Measurements from ENCODE around the gene DPEP2.
"Not testable (repeated sequence)": the region's sequence is repeated elsewhere in the genome, so short reads cannot be mapped to it uniquely, and the experiment has no call there.

The DPEP2 gene

GRCh38 chr16:67977469-67978227, 21.6 kb downstream of the DPEP2 start:
- no peak for DNase-seq (ENCODE audit: low read depth, low spot score)
- H3K27ac ChIP-seq: no peak overlapping the region

DNA sequence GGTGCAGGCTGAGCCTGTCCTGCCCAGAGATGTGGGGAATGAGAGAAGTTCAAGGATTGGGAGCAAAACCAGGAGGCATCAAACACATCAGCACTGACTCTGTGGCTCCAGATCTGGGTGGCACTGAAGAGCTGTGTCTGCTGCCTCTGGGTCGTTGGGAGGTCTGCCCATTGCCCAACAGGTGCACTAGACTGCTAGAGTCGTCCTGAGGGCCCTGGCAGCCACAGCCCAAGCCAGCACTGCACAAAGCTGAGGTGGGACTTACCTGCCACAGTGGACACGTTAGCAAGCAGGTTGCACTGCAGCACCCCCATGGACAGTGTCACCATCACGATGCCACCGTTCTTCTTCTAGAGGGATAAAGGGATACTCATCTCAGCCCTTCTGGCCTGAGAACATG, 22.3 kb downstream of the DPEP2 start:
- H3K27ac ChIP-seq: no peak overlapping the region
- DNase-seq (ENCODE audit: low read depth, low spot score): no peak

GRCh38 chr16:67976205-67976604, 23.1 kb downstream of the DPEP2 start:
- H3K27ac ChIP-seq: no peak overlapping the region
- no peak for DNase-seq (ENCODE audit: low read depth, low spot score)

DNA sequence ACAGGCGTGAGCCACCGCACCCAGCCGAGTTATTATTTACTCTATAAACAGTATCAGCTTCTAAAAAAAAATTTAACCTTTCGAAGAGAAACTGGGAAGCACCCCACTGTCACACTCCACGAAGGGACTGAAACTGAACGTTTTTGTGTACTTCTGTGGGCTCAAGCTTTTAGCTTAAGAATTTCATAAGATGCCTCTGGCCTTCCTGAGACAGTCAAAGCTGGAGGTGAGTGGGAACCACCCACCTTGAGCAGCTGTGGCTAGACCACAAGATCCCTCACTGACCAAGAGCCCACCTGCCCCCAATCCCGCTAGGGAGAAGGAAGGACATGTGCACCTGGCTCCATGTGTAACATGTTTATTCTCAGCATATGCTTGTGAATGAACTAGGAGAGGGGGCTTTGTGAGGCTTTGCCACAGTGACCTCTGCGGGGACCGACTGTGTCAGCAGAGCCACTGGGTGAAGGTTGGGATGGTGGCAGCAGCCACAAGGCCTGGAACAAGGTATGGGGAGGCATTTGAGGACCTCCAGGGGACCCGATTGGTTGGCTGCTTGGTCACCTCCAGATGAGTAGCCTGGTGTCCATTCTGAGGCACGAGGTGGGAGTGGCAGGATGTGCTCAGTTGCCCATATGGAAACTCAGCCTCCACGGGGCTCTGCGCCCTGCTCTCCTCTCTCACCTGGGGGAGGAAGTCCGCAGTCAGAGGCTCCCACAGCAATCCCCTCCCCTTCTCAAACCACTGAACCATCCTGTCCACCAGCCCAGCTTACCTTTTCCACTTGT, 23.8 kb downstream of the DPEP2 start:
- no peak overlapping the region for H3K27ac ChIP-seq

DNA sequence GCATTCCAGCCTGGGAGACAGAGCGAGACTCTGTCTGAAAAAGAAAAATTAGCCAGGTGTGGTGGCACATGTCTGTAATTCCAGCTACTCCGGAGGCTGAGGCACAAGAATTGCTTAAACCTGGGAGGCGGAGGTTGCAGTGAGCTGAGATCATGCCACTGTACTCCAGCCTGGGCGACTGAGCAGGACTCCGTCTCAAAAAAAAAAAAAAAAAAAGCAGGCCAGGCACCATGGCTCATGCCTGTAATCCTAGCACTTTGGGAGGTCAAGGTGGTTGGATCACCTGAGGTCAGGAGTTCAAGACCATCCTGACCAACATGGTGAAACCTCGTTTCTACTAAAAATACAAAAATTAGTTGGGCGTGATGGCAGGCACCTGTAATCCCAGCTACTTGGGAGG, 27.0 kb downstream of the DPEP2 start:
- not testable (repeated sequence) for H3K27ac ChIP-seq; DNase-seq (ENCODE audit: low read depth, low spot score)

More for the DNA sequence above, 23.8 kb downstream of the DPEP2 start:
- DNase-seq (ENCODE audit: low read depth, low spot score): no peak

- no peak for DNase-seq (ENCODE audit: low read depth, low spot score)
- H3K27ac ChIP-seq: no peak overlapping the region
Observed at GRCh38 chr16:67971111-67971510, 28.2 kb downstream of the DPEP2 start.

DNA sequence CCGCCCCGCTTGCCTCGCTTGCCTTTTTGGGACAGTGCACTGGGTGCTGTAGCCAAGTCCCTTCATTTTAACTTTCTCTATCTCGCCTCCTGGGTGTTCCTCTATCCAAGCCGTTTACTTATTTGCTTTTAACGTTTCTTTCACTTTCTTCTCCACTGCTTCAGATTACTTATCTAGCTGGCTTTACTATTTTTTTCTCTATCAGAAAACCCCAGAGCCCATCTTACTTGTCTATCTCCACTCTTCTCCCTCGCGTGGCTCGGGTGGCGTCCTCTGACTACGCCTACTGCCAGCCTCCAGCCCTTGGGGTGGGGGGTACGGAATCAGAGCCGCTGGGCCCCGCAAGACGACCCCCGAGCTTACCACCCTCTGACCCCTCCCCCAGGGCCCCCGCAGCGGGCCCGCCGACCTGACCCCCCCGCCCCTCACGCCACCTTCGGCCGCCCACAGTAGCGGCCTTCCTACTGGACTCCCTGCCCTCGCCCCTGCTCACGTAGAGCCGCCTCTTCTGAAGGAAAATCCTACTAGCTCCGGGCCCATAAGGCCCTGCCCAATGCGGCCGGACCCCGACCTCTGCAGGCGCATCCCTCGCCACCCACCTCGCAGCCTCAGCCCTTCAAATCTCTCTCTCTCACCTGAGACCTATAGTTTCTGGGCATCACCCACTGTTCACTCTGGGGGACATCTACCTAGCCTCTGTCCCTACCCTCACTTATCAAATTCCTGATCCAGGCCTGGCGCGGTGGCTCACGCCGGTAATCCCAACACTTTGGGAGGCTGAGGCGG, 29.8 kb downstream of the DPEP2 start:
- no peak overlapping the region for H3K27ac ChIP-seq
- no peak for DNase-seq (ENCODE audit: low read depth, low spot score)

DNA sequence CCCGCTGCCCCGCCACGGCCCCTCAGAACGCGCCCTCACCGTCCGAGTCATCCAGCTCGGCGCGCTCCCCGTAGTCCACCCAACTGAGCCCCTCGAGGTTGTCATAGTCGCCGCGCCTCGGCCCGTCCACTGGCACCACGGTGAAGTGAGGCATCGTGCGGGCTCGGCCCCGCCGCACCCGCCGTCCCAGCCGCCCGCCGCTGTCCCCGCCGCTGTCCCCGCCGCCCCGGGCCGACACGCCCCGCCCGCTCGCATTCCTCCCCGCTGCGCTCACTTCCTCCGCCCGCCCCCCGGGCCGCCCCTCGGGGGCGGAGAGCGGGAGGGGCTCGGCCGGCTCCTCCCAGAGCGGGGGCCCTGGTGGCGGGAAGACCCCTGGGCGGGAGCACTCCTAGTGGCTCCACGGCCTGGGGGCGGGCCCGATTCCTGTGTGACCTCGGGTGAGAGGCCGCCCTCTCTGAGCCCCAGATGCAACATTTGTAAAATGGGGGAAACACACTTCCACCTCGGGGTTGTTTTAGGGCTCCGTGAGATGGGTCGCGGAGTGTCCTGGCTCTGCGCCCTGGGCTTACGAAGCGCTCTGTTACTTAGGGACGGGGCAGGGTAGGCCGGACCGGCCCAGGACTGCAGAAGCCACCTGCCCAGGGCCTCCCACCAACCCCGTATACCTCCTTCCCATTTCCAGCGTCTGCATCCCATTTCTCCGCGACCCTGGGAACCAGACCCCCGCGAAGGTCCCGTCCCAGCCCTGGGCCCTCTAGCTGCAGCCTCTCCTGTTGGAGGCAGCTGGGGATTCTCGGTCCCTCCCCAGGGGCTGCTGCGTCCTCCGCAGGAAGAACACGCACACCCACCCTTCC, 30.7 kb downstream of the DPEP2 start, which contains the start of gene SLC12A4:
SLC12A4 (minus strand) TSS at position 238 of the 854 bp plus-strand sequence; CDS start at position 154, 84 bp downstream.
- H3K27ac ChIP-seq: peak within 1 kb of the TSS; percentile 77
- DNase-seq (ENCODE audit: low read depth, low spot score): no peak

GRCh38 chr16:67967958-67968399, 31.3 kb downstream of the DPEP2 start:
- DNase-seq (ENCODE audit: low read depth, low spot score): no peak
- peak overlapping the region; percentile 77 for H3K27ac ChIP-seq

DNA sequence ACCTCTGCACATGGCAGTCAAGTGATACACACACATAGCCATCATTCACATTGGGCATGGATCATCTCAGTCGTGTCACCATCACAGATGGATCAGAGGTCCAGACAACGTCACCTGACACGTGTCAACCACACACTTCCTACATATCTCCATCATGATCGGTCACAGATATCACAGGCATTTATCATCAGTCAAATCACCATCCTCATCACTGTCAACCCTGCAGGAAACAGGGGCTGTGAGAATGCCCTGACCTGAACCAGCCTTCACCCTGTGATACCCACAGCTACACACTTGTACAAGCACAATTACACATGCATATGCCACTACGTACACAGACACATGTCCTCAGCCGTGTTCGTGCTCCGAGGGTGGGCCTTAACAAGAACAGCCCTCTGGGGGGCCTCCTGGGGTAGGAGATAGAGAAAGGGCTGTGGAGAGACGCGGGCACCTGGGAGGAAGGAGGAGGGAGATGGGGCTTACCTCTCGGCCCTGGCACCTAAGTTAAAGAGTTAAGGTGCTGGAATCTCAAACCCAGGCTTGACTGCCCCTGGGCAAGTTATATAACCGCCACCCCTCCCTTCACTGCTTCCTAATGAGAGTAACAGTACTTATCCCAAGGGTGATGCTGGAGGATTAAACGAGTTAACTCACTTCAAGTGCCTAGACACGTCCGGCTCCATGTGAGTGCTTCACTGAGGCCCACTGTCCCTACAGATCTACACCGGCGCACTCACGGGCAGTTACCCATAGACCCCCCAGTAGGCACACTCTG, 31.9 kb downstream of the DPEP2 start:
- peak overlapping the region; percentile 77 for H3K27ac ChIP-seq
- no peak for DNase-seq (ENCODE audit: low read depth, low spot score)

GRCh38 chr16:67966549-67967182, 32.6 kb downstream of the DPEP2 start:
- H3K27ac ChIP-seq: peak overlapping the region; percentile 77
- DNase-seq (ENCODE audit: low read depth, low spot score): no peak

DNA sequence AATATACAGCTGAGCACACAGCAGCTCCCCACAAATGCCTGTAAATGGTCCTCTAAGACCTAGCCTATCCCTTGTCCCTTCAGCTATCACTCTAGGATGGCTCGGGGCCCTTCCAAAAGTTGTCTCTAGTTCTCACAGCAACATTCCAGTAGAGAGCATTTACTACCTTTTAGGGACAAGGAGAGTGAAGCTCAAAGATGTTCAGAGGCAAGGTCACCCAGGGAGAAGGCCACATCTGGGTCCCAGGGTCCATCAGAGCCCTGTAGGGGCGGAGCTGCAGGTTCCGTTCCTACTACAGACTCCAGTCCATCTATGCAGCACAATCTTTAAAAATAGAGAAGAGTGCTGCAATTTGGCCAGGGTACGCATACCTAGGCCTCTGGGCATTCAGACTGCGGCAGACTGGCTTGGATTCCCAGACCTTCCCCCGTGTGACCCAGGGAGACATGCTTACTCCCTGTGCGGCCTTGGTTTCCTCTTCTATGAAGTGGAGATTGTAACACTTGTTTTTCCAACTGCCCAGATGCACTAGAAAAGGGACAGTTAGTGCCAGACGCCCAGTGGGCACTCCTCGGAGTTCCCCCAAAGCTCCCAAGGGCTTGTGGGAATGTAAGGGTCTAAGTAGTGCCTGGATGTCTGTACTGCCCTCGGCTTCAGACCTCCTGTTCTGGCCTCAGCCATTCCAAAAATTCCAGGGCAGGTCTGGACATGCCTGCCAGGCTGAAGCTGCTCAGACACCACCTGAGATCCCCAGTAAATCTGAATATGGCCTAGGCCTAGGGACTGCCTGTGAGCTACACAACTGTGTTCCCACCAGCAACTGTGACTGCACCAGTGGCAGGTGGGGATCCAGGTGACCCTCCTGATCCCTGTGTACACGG, 33.4 kb downstream of the DPEP2 start:
- DNase-seq (ENCODE audit: low read depth, low spot score): no peak
- H3K27ac ChIP-seq: peak overlapping the region; percentile 77

GRCh38 chr16:67964477-67965131, 34.7 kb downstream of the DPEP2 start:
- no peak for DNase-seq (ENCODE audit: low read depth, low spot score)
- no peak overlapping the region for H3K27ac ChIP-seq

DNA sequence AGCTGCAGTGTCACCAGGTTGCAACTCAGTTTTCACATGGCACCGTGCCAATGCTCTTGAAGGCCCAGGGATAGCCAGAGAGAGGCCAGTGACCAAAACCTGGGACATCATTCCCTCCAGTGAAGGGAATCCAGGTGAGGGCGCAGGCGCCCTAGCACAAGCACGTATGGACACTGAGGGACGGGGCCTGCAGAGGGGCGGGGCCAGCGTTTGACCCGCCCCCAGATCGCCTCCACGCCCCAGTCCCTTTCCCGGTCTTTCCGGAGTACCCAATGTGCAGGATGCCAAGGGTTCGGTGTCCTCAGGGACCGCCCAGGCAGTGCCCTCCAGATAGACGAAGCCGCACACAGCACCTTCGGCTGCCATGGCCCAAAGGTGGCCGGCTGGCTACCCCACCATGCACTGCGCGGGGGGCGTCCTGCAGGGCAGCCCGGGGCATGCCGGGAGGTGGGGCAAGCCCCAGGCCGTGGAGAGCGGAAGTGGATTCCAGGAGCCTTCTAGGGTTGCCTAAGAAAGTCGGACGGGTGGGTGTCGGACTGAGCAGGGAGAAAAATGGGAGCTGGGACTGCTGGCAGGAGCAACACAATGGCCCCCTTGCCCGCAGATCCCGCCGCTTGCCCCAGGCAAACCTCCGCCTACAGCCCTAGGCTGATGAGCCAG, 35.5 kb downstream of the DPEP2 start:
- no peak overlapping the region for H3K27ac ChIP-seq
- no peak for DNase-seq (ENCODE audit: low read depth, low spot score)

DNA sequence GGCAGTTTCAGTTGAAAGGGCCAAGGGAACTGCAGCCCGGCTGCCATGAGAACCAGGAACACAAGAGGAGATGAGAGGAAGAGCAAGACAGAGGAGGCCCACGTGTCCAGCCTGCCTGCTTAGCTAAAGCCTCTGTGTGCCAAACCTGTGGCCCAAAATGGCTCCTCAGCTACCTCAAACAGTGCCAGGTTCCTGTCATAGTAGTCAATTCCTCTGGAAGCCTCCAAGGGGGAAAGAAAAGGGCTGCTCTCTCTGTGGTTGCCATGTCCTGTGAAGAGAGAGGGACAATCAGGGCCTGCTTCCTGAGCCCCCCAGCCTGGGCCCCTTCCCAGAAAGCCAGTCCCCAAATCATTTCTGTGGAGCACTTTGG, 36.0 kb downstream of the DPEP2 start:
- no peak overlapping the region for H3K27ac ChIP-seq
- no peak for DNase-seq (ENCODE audit: low read depth, low spot score)

GRCh38 chr16:67962135-67962534, 37.1 kb downstream of the DPEP2 start:
- peak overlapping the region; percentile 22 for H3K27ac ChIP-seq
- no peak for DNase-seq (ENCODE audit: low read depth, low spot score)

GRCh38 chr16:67961551-67961957, 37.7 kb downstream of the DPEP2 start:
- peak overlapping the region; percentile 22 for H3K27ac ChIP-seq
- DNase-seq (ENCODE audit: low read depth, low spot score): peak; percentile 94

Measured in epithelial cell of prostate (primary cell).